ENCODE results near the gene TMEM218. TPM values are rescaled to one million over a fixed set of nuclear protein-coding genes. Genes with fewer than 3 reads are reported as not detected.

TMEM218 gene
- total and polyA plus RNA-seq, 2 donors (not counting 3 experiments of a cell fraction or from before 2014, with no cell fraction given) = 23.8 to 45.1 TPM

- Histone ChIP-seq H2AFZ (ENCODE audit: low read depth, low read length) (no peak overlapping the region), H3K4me2 (ENCODE audit: insufficient read depth, low read length) (no peak overlapping the region), H3K27me3 (ENCODE audit: control insufficient read depth in 2 of 2, insufficient read depth in 2 of 2, low read length in 2 of 2) (no peaks in the 10 kb centered on the region), H4K20me1 (replicated peaks; ENCODE audit: control insufficient read depth, extremely low read depth, insufficient read depth, low read length) (no peaks in the 10 kb centered on the region), H3K79me2 (ENCODE audit: control insufficient read depth, insufficient read depth, low read length) (no peaks in the 10 kb centered on the region), H3K9ac (replicated peaks; ENCODE audit: extremely low read depth, insufficient read depth, low read length) (no peak overlapping the region), H3K9me3 (replicated peaks; ENCODE audit: control insufficient read depth, insufficient read depth, low read length) (no peaks in the 10 kb centered on the region), H3K9me1 (replicated peaks; ENCODE audit: control insufficient read depth, extremely low read depth, insufficient read depth, low read length) (no peaks in the 10 kb centered on the region), H3K4me1 (ENCODE audit: control insufficient read depth, extremely low read depth, insufficient read depth, low read length) (no peaks in the 10 kb centered on the region), H3K4me3 (replicated peaks in 1 of 3; ENCODE audit: insufficient read depth in 1 of 3, low read depth in 1 of 3, low read length in 3 of 3) (no peak overlapping the region), H3K36me3 (ENCODE audit: control insufficient read depth in 2 of 2, extremely low read depth in 1 of 2, insufficient read depth in 2 of 2, low read length in 2 of 2) (no peaks in the 10 kb centered on the region), H3K27ac (ENCODE audit: insufficient read depth, low read depth, low read length) (no peak overlapping the region)
- DNase-seq (ENCODE audit: low read depth, low spot score) = no peak
- ChIA-PET POLR2A (no interaction called here), CTCF (interaction anchor here (1.2 to 1.3 kb wide), 2 partner anchors 11 to 90 kb away, joined by 3 to 4 read pairs; partner anchors contain the start of gene SLC37A2)
- no peak for FAIRE-seq
- intact Hi-C loops (cut with micrococcal nuclease) = no loop called here
- no peak for TF ChIP-seq MAX (IDR thresholded peaks at IDR 0.05; ENCODE audit: insufficient read depth, insufficient read length)
- no peak for TF ChIP-seq CTCF (IDR thresholded peaks at IDR 0.05; ENCODE audit: extremely low read depth in 1 of 2, insufficient read depth in 1 of 2, low read depth in 1 of 2, low read length in 2 of 2)
- TF ChIP-seq JUN (IDR thresholded peaks at IDR 0.05; ENCODE audit: borderline replicate concordance, insufficient read depth, insufficient read length, low read depth) = no peak
- no peak for TF ChIP-seq EZH2 (IDR thresholded peaks at IDR 0.05; ENCODE audit: borderline replicate concordance, low read depth, low read length, severe bottlenecking)
- no peak for TF ChIP-seq POLR2AphosphoS5 (IDR thresholded peaks at IDR 0.05; ENCODE audit: insufficient read depth, low read depth, low read length)
- no peak for TF ChIP-seq MYC (IDR thresholded peaks at IDR 0.05; ENCODE audit: low read depth, low read length)
- TF ChIP-seq GATA2 (IDR thresholded peaks at IDR 0.05; ENCODE audit: insufficient read depth, insufficient read length, low read depth, low read length) = no peak
- TF ChIP-seq POLR2A (IDR thresholded peaks at IDR 0.05; ENCODE audit: low read depth, low read length) = no peak
- no peak for TF ChIP-seq FOS (IDR thresholded peaks at IDR 0.05; ENCODE audit: borderline replicate concordance, insufficient read depth, low read length)
- dilution Hi-C loops (cut with MboI; ENCODE audit: extremely low pct_ligation_motif_present, low sequenced_read_pairs) = no loop called here
- no TSS peak for BruUV-seq (replicated peaks)
These were observed 59.4 kb downstream of the TMEM218 start for GRCh38 chr11:125052047-125052446.
